H1 (cell line): ENCODE data around the gene LDLRAD4. TPM values are rescaled to one million over a fixed set of nuclear protein-coding genes. Genes with fewer than 3 reads are reported as not detected.

Source experiments
- CTCF ChIA-PET: fragments of 300-600 bp; sonication (Branson Sonifier 250); formaldehyde crosslinking; loops from one replicate; lab custom pipeline; 2021; ENCODE audit not compliant: partially characterized antibody; lab: Charles Lee
- POLR2A ChIA-PET: fragments of 300-600 bp; sonication (Branson Sonifier 250); formaldehyde crosslinking; loops from one replicate; lab custom pipeline; 2021; ENCODE audit warnings: inconsistent platforms; ENCODE audit not compliant: partially characterized antibody; lab: Charles Lee
- DNase-seq, 2 experiments: peaks; one replicate each; pipeline versions ENCODE4 v3.0.0 to v3.0.0-alpha.2; 2010 to 2022; ENCODE audit warnings: low spot score in 2 of 2, low read depth in 1 of 2, mixed read lengths in 1 of 2
- FAIRE-seq: peaks from 2 replicates; lab custom pipeline; 2011; peaks lifted over from hg19 to GRCh38; lab: Jason Lieb, UNC
- H2AFZ ChIP-seq: 2 replicates; pipeline ENCODE4 v1.8.1; 2012; ENCODE audit warnings: low read length, inconsistent platforms
- H2AK5ac ChIP-seq: 2 replicates; pipeline ENCODE4 v1.6.1; 2013; ENCODE audit warnings: low read depth, low read length
- H2BK120ac ChIP-seq: replicated peaks from 2 replicates; pipeline ENCODE3; 2013; ENCODE audit warnings: low read depth, low read length, inconsistent platforms
- H2BK12ac ChIP-seq: 2 replicates; pipeline ENCODE4 v1.6.1; 2013; ENCODE audit warnings: low read depth, low read length
- H2BK15ac ChIP-seq: 2 replicates; pipeline ENCODE4 v1.6.1; 2013; ENCODE audit warnings: low read length
- H2BK20ac ChIP-seq: 2 replicates; pipeline ENCODE4 v1.6.1; 2013; ENCODE audit warnings: low read length
- H2BK5ac ChIP-seq: 2 replicates; pipeline ENCODE4 v1.6.1; 2013; ENCODE audit warnings: low read depth, low read length
- H3K14ac ChIP-seq: 2 replicates; pipeline ENCODE4 v1.6.1; 2013; ENCODE audit warnings: inconsistent platforms; ENCODE audit not compliant: insufficient read length
- H3K18ac ChIP-seq: 2 replicates; pipeline ENCODE4 v1.6.1; 2013; ENCODE audit warnings: low read length; ENCODE audit errors: extremely low read depth
- H3K23ac ChIP-seq: 2 replicates; pipeline ENCODE4 v1.6.1; 2013; ENCODE audit warnings: inconsistent platforms; ENCODE audit not compliant: insufficient read length
- H3K23me2 ChIP-seq: 2 replicates; pipeline ENCODE4 v1.6.1; 2013; ENCODE audit warnings: low read depth, low read length
- H3K27ac ChIP-seq: 2 replicates; pipeline ENCODE4 v1.6.1; 2011; ENCODE audit warnings: low read depth, low read length, inconsistent platforms
- H3K27me3 ChIP-seq, 4 experiments: replicated peaks in 1 of 4; 1 replicate in 1 of 4; 2 replicates in 3 of 4; pipeline versions ENCODE4 v1.6.1 to v1.8.1; 2011 to 2013; ENCODE audit warnings: low read length in 3 of 4, mild to moderate bottlenecking in 3 of 4, inconsistent platforms in 2 of 4, mixed read lengths in 2 of 4, moderate library complexity in 1 of 4; ENCODE audit not compliant: control insufficient read depth in 3 of 4, insufficient read depth in 3 of 4; ENCODE audit errors: extremely low read depth in 1 of 4
- H3K36me3 ChIP-seq, 4 experiments: 2 replicates each; pipeline versions ENCODE4 v1.6.1 to v1.8.1; 2011 to 2013; ENCODE audit warnings: mild to moderate bottlenecking in 4 of 4, low read length in 3 of 4, moderate library complexity in 2 of 4, control low read depth in 1 of 4, inconsistent platforms in 1 of 4; ENCODE audit not compliant: insufficient read depth in 4 of 4, control insufficient read depth in 2 of 4
- H3K4ac ChIP-seq: replicated peaks from 2 replicates; pipeline ENCODE3; 2013; ENCODE audit warnings: low read length, low read depth, mixed read lengths, inconsistent platforms; ENCODE audit not compliant: insufficient read length
- H3K4me1 ChIP-seq, 4 experiments: replicated peaks in 1 of 4; 1 replicate in 1 of 4; 2 replicates in 3 of 4; pipeline versions ENCODE4 v1.6.1 to v1.8.1; 2011 to 2013; ENCODE audit warnings: low read length in 3 of 4, inconsistent platforms in 2 of 4, mixed read lengths in 1 of 4; ENCODE audit not compliant: insufficient read depth in 4 of 4, control insufficient read depth in 3 of 4
- H3K4me2 ChIP-seq, 2 experiments: 2 replicates each; pipeline versions ENCODE4 v1.6.1 to v1.8.1; 2011 to 2013; ENCODE audit warnings: low read depth in 2 of 2, low read length in 2 of 2, control low read depth in 1 of 2, inconsistent platforms in 1 of 2, mild to moderate bottlenecking in 1 of 2; ENCODE audit not compliant: insufficient read depth in 1 of 2
- H3K4me3 ChIP-seq, 4 experiments: fragments of 200-600, 300-600 bp in 1 of 4; sonication (generic), shearing (Covaris generic), sonication (Bioruptor Twin) in 1 of 4; 2 replicates each; pipeline versions ENCODE4 v1.5.1 to v1.8.1; 2011 to 2016; ENCODE audit warnings: low read length in 4 of 4, low read depth in 3 of 4, control low read depth in 2 of 4, inconsistent platforms in 2 of 4, mild to moderate bottlenecking in 2 of 4, mixed read lengths in 1 of 4, moderate library complexity in 1 of 4; ENCODE audit not compliant: insufficient read depth in 2 of 4; ENCODE audit errors: extremely low read depth in 1 of 4
- H3K56ac ChIP-seq: replicated peaks from 2 replicates; pipeline ENCODE3; 2013; ENCODE audit warnings: low read depth, mild to moderate bottlenecking, mixed read lengths, low read length, inconsistent platforms; ENCODE audit not compliant: insufficient read length
- H3K79me1 ChIP-seq: 2 replicates; pipeline ENCODE4 v1.6.1; 2013; ENCODE audit warnings: low read depth, low read length, control low read depth
- H3K79me2 ChIP-seq, 2 experiments: 2 replicates each; pipeline versions ENCODE4 v1.6.1 to v1.8.1; 2012 to 2013; ENCODE audit warnings: low read length in 2 of 2, mild to moderate bottlenecking in 2 of 2, inconsistent platforms in 1 of 2; ENCODE audit not compliant: insufficient read depth in 2 of 2, control insufficient read depth in 1 of 2
- H3K9ac ChIP-seq, 4 experiments: replicated peaks in 1 of 4; 1 replicate in 1 of 4; 2 replicates in 3 of 4; pipeline versions ENCODE4 v1.6.1 to v1.8.1; 2011 to 2013; ENCODE audit warnings: low read depth in 3 of 4, low read length in 3 of 4, control low read depth in 2 of 4, mild to moderate bottlenecking in 2 of 4, moderate library complexity in 2 of 4, inconsistent platforms in 1 of 4; ENCODE audit errors: extremely low read depth in 1 of 4
- H3K9me3 ChIP-seq, 2 experiments: 2 replicates each; pipeline versions ENCODE4 v1.6.1 to v1.8.1; 2012 to 2013; ENCODE audit warnings: mild to moderate bottlenecking in 2 of 2, moderate library complexity in 2 of 2, control low read depth in 1 of 2, inconsistent platforms in 1 of 2, low read depth in 1 of 2, low read length in 1 of 2, mixed read lengths in 1 of 2; ENCODE audit not compliant: insufficient read depth in 2 of 2
- H4K20me1 ChIP-seq, 2 experiments: replicated peaks in 1 of 2; 2 replicates each; pipeline versions ENCODE3 to v1.8.1; 2011 to 2013; ENCODE audit warnings: inconsistent platforms in 2 of 2, low read length in 2 of 2, mild to moderate bottlenecking in 1 of 2; ENCODE audit not compliant: insufficient read depth in 2 of 2, control insufficient read depth in 1 of 2
- H4K5ac ChIP-seq: 2 replicates; pipeline ENCODE4 v1.6.1; 2013; ENCODE audit warnings: low read length, low read depth, mixed read lengths, inconsistent platforms; ENCODE audit not compliant: insufficient read length
- H4K8ac ChIP-seq: 2 replicates; pipeline ENCODE4 v1.8.0; 2013; ENCODE audit warnings: mild to moderate bottlenecking, moderate library complexity, low read length, inconsistent platforms; ENCODE audit not compliant: insufficient read depth; ENCODE audit errors: extremely low read depth
- H4K91ac ChIP-seq: replicated peaks from 2 replicates; pipeline ENCODE3; 2013; ENCODE audit warnings: low read length, mixed read lengths, inconsistent platforms; ENCODE audit not compliant: insufficient read length
- CBX8 ChIP-seq: fragments of 300-800, 300-1000 bp; sonication (generic); IDR thresholded peaks from 2 replicates; pipeline ENCODE4 v1.7.1; 2016; ENCODE audit warnings: low read depth, low read length, borderline replicate concordance
- CTBP2 ChIP-seq: IDR thresholded peaks from 2 replicates; pipeline ENCODE4 v1.7.0; 2011; ENCODE audit warnings: borderline replicate concordance, mild to moderate bottlenecking, moderate library complexity, mixed read lengths, low read length; ENCODE audit not compliant: insufficient read depth, insufficient read length
- EP300 ChIP-seq, 2 experiments: IDR thresholded peaks; 1 replicate in 1 of 2; 2 replicates in 1 of 2; pipeline ENCODE4 v1.6.1; 2011 to 2012; ENCODE audit warnings: low read depth in 2 of 2, low read length in 2 of 2, mild to moderate bottlenecking in 2 of 2, borderline replicate concordance in 1 of 2, inconsistent platforms in 1 of 2, moderate library complexity in 1 of 2
- GABPA ChIP-seq: IDR thresholded peaks from 2 replicates; pipeline ENCODE4 v1.6.1; 2011; ENCODE audit warnings: mild to moderate bottlenecking, low read length, moderate library complexity, borderline replicate concordance; ENCODE audit not compliant: insufficient read depth
- POLR2AphosphoS5 ChIP-seq: IDR thresholded peaks from 2 replicates; pipeline ENCODE4 v1.6.1; 2011; ENCODE audit warnings: low read depth, low read length
- SP2 ChIP-seq: IDR thresholded peaks from 2 replicates; pipeline ENCODE4 v1.6.1; 2012; ENCODE audit warnings: mild to moderate bottlenecking, low read length, inconsistent platforms
- TAF1 ChIP-seq: IDR thresholded peaks from 2 replicates; pipeline ENCODE4 v1.6.1; 2011; ENCODE audit warnings: mild to moderate bottlenecking, low read depth, low read length
- TAF7 ChIP-seq: optimal IDR thresholded peaks from 2 replicates; pipeline ENCODE3; 2011; ENCODE audit warnings: low read depth, mild to moderate bottlenecking, inconsistent platforms, low read length, moderate library complexity, borderline replicate concordance
- YY1 ChIP-seq: IDR thresholded peaks from 2 replicates; pipeline ENCODE4 v1.6.1; 2011; ENCODE audit warnings: low read depth, mild to moderate bottlenecking, low read length
- WGBS, 2 experiments: shearing (Covaris generic) in 1 of 2; methylation state at CpG; one replicate each; pipeline versions ENCODE4 v1.1.6 to v1.1.7; 2013 to 2015; ENCODE audit warnings: low lambda C conversion rate in 2 of 2, mixed read lengths in 2 of 2, inconsistent platforms in 1 of 2, low coverage in 1 of 2, missing lambda C conversion rate in 1 of 2; ENCODE audit not compliant: insufficient replicate concordance in 2 of 2, insufficient coverage in 1 of 2, insufficient read length in 1 of 2; ENCODE audit errors: extremely low coverage in 1 of 2, missing lambda C conversion rate in 1 of 2; 5-methylcytosine and 5-hydroxymethylcytosine counted together
- polyA plus RNA-seq, 7 experiments: library from polyadenylated mRNA; depleted of rRNA in 3 of 7; stranded (reverse) in 5 of 7; unstranded in 2 of 7; fragments of >200 nt in 5 of 7; fragments of 200-250 nt in 2 of 7; gene quantifications; 1 replicate in 5 of 7; 2 replicates in 1 of 7; 4 replicates in 1 of 7; pipeline versions ENCODE4 v1.2.1 to v1.2.3, GENCODE V29; 2011 to 2013; ENCODE audit warnings: missing spikeins in 2 of 7, mixed read lengths in 2 of 7
- total RNA-seq: library from RNA; stranded (reverse); fragmentation: NEBNext Ultra II Directional; extraction: Animal tissue kit (Norgen Biotek cat#: 25700); gene quantifications from 2 replicates; pipeline ENCODE4 v1.2.1, GENCODE V29; 2021
- TF ChIP-seq, protein P1 (sequence below): IDR thresholded peaks from 2 replicates; pipeline ENCODE4 v1.6.1; 2012; ENCODE audit warnings: inconsistent platforms
- TF ChIP-seq, protein P2 (sequence below): IDR thresholded peaks from 2 replicates; pipeline ENCODE4 v1.6.1; 2011; ENCODE audit warnings: low read depth, mild to moderate bottlenecking, low read length; ENCODE audit not compliant: insufficient read depth

The LDLRAD4 gene
- total and polyA plus RNA-seq, 2 of the 8 experiments (the other 6 are each of a cell fraction or from before 2014, with no cell fraction given) = 0.77 to 1.4 TPM

DNA sequence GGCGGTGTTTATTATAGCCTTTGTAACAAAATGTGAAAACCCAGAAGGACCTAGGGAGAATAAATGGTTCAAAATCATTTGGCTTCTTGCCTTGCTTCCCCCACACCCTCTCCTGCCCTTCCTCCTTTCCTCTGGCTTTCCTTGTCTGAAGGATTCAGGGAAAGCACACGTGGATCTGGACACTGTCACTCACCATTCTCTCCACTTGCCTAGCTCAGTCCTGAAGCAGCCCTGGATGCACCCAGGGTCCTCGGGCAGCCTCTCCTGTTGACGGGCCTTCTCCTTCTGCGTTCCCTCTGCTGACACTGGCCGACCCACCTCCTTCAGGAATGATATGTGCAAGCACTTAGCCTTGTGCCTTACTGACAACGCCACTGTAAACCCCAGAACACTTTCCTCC is 439.4 kb downstream of the LDLRAD4 start:
- Histone ChIP-seq H3K36me3 (no peaks in the 10 kb centered on the region), H3K79me1 (no peaks in the 10 kb centered on the region), H4K20me1 (no peaks in the 10 kb centered on the region), H3K27me3 (no peaks in the 10 kb centered on the region), H3K27ac (no peak overlapping the region), H4K91ac (no peak overlapping the region), H3K18ac (no peak overlapping the region), H2AFZ (no peak overlapping the region), H4K5ac (no peak overlapping the region), H2BK5ac (no peak overlapping the region), H3K4me3 (no peak overlapping the region), H3K4ac (no peak overlapping the region), H3K56ac (no peak overlapping the region), H2BK120ac (no peak overlapping the region), H3K9ac (no peak overlapping the region), H4K8ac (no peak overlapping the region), H3K23me2 (no peaks in the 10 kb centered on the region), H2BK20ac (no peak overlapping the region), H3K4me2 (no peak overlapping the region), H3K14ac (no peak overlapping the region), H3K9me3 (no peaks in the 10 kb centered on the region), H3K79me2 (no peaks in the 10 kb centered on the region), H2BK15ac (no peak overlapping the region), H2AK5ac (no peak overlapping the region), H2BK12ac (no peak overlapping the region), H3K4me1 (no peaks in the 10 kb centered on the region; a peak in 1 of 7 replicates), H3K23ac (no peak overlapping the region)
- ChIA-PET CTCF (interaction anchor here (1.2 kb wide), 1 partner anchor 14 kb away, joined by 3 read pairs; no protein-coding TSS in a partner anchor), POLR2A (no interaction called here)
- WGBS, 2 experiments = 75% methylated on average over 7 of the region's 7 CpGs; no CpG with 5 or more reads in 1 of the 2 experiments
- FAIRE-seq = no peak
- no peak for DNase-seq
- TF ChIP-seq TAF1 (no peak), CBX8 (no peak), POLR2AphosphoS5 (no peak), TAF7 (no peak), SP2 (no peak), CTBP2 (no peak), EP300 (IDR thresholded peaks at IDR 0.05; ENCODE audit: borderline replicate concordance in 1 of 2, low read depth in 2 of 2, low read length in 2 of 2) (no peak), YY1 (no peak), GABPA (no peak)
- TF ChIP-seq, protein P1, sequence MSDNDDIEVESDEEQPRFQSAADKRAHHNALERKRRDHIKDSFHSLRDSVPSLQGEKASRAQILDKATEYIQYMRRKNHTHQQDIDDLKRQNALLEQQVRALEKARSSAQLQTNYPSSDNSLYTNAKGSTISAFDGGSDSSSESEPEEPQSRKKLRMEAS = no peak
- TF ChIP-seq, protein P2, sequence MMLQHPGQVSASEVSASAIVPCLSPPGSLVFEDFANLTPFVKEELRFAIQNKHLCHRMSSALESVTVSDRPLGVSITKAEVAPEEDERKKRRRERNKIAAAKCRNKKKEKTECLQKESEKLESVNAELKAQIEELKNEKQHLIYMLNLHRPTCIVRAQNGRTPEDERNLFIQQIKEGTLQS = no peak
